Measurements from ENCODE around the gene POLR2J.
A peak's percentile ranks its signal among the peaks of the same experiment; 100 is the strongest.
"Not testable (repeated sequence)": the region's sequence is repeated elsewhere in the genome, so short reads cannot be mapped to it uniquely, and the experiment has no call there.

Gene POLR2J

GRCh38 chr7:102494473-102495149, 15.9 kb upstream of the POLR2J start:
- DNase-seq: not testable (repeated sequence)

- DNase-seq: peak in 1 of 2 donors; percentile 35
Observed at GRCh38 chr7:102494026-102494425, 15.3 kb upstream of the POLR2J start.

- DNase-seq: peak in 1 of 2 donors; percentile 45
Observed at GRCh38 chr7:102493220-102493935, 14.7 kb upstream of the POLR2J start.

GRCh38 chr7:102490529-102491075, 11.9 kb upstream of the POLR2J start:
- DNase-seq: peak; percentile 44 to 57

- not testable (repeated sequence) for DNase-seq
Observed at GRCh38 chr7:102484317-102484716, 5.6 kb upstream of the POLR2J start.

GRCh38 chr7:102481962-102482361, 3.2 kb upstream of the POLR2J start:
- not testable (repeated sequence) for DNase-seq

- DNase-seq: peak; percentile 34 to 48
Observed at GRCh38 chr7:102479982-102480637, 1.4 kb upstream of the POLR2J start.

GRCh38 chr7:102479209-102479584, 475 bp upstream of the POLR2J start:
- DNase-seq: not testable (repeated sequence)

- not testable (repeated sequence) for DNase-seq
Observed at GRCh38 chr7:102474736-102475435, 3.8 kb downstream of the POLR2J start.

- not testable (repeated sequence) for DNase-seq
Observed at GRCh38 chr7:102474116-102474515, 4.6 kb downstream of the POLR2J start.

- no peak for DNase-seq
Observed at GRCh38 chr7:102473271-102473991, 5.3 kb downstream of the POLR2J start.

GRCh38 chr7:102472126-102473041, 6.3 kb downstream of the POLR2J start:
- DNase-seq: no peak

- DNase-seq: no peak
Observed at GRCh38 chr7:102471791-102472125, 7.0 kb downstream of the POLR2J start.

GRCh38 chr7:102469972-102470825, 8.5 kb downstream of the POLR2J start:
- DNase-seq: no peak

GRCh38 chr7:102469351-102469971, 9.3 kb downstream of the POLR2J start:
- no peak for DNase-seq

GRCh38 chr7:102468478-102469350, 10.0 kb downstream of the POLR2J start:
- DNase-seq: no peak

GRCh38 chr7:102467581-102468477, 10.9 kb downstream of the POLR2J start:
- DNase-seq: no peak

- DNase-seq: no peak
Observed at GRCh38 chr7:102466097-102466496, 12.6 kb downstream of the POLR2J start.

All from CD4-positive, alpha-beta T cell treated with Interleukin-1 beta for 1 hour (primary cell).